ENCODE results near the gene MUS81. TPM values are rescaled to one million over a fixed set of nuclear protein-coding genes. Genes with fewer than 3 reads are reported as not detected.

The MUS81 gene
- total and polyA plus RNA-seq, 9 of the 15 experiments (the other 6 are each of a cell fraction or from before 2014, with no cell fraction given): 13.4 to 118 (median 53.7) TPM

GRCh38 chr11:65856689-65857499 is 3.3 kb upstream of the MUS81 start (continued):
- TF ChIP-seq TAF1 (IDR thresholded peaks at IDR 0.05; ENCODE audit: control insufficient read depth, extremely low read depth, insufficient read depth, low read length, severe bottlenecking) (no peak), TCF3 (CRISPR knock-in tag; IDR thresholded peaks at IDR 0.05) (no peak), ZBTB8A (IDR thresholded peaks at IDR 0.05; ENCODE audit: partially characterized antibody) (no peak), FOXP1 (CRISPR knock-in tag; IDR thresholded peaks at IDR 0.05) (peak; percentile 38; the same call in 1 of the 2 replicates), BDP1 (IDR thresholded peaks at IDR 0.05; ENCODE audit: insufficient read depth, insufficient read length) (no peak), BACH1 (tag; IDR thresholded peaks at IDR 0.05) (no peak), CGGBP1 (CRISPR knock-in tag; IDR thresholded peaks at IDR 0.05) (no peak), GMEB1 (CRISPR knock-in tag; IDR thresholded peaks at IDR 0.05) (0 out of 2 replicates have a peak, but pooled peaks have one; percentile 10), ARNT (IDR thresholded peaks at IDR 0.05) (no peak), ADNP (tag; IDR thresholded peaks at IDR 0.05) (no peak), OTX1 (CRISPR knock-in tag; IDR thresholded peaks at IDR 0.05) (no peak), BRF2 (IDR thresholded peaks at IDR 0.05; ENCODE audit: borderline replicate concordance, insufficient read depth, insufficient read length) (no peak), PRDM10 (IDR thresholded peaks at IDR 0.05; ENCODE audit: partially characterized antibody) (peak; percentile 15), ZNF699 (CRISPR knock-in tag; IDR thresholded peaks at IDR 0.05; ENCODE audit: insufficient replicate concordance) (no peak)
